Fibroblast of the aortic adventitia (primary cell): ENCODE results near the gene CD2AP. TPM values are rescaled to one million over a fixed set of nuclear protein-coding genes. Genes with fewer than 3 reads are reported as not detected.
"Not testable (repeated sequence)": the region's sequence is repeated elsewhere in the genome, so short reads cannot be mapped to it uniquely, and the experiment has no call there.

Experiments
- DNase-seq: peaks from one replicate; pipeline ENCODE4 v3.0.0-alpha.2; 2010; ENCODE audit warnings: low read depth
- H3K4me3 ChIP-seq: 2 replicates; pipeline ENCODE4 v1.5.1; 2011; ENCODE audit warnings: low read depth, mild to moderate bottlenecking, control low read depth, low read length, moderate library complexity
- CTCF ChIP-seq: IDR thresholded peaks from 2 replicates; pipeline ENCODE4 v1.5.1; 2011; ENCODE audit warnings: mild to moderate bottlenecking, low read length, control low read depth, inconsistent platforms; ENCODE audit not compliant: insufficient read depth
- total RNA-seq: library from RNA; depleted of rRNA; stranded (reverse); fragments of >200 nt; gene quantifications from 2 replicates; pipeline ENCODE4 v1.2.3, GENCODE V29; 2012; ENCODE audit warnings: low replicate concordance

Gene CD2AP
- total RNA-seq, 1 donor, result 33.3 TPM

- TF ChIP-seq CTCF, result no peak
- no peak for DNase-seq
- no peak overlapping the region for H3K4me3 ChIP-seq
Observed at GRCh38 chr6:47634210-47635047, 156.8 kb downstream of the CD2AP start.

DNA sequence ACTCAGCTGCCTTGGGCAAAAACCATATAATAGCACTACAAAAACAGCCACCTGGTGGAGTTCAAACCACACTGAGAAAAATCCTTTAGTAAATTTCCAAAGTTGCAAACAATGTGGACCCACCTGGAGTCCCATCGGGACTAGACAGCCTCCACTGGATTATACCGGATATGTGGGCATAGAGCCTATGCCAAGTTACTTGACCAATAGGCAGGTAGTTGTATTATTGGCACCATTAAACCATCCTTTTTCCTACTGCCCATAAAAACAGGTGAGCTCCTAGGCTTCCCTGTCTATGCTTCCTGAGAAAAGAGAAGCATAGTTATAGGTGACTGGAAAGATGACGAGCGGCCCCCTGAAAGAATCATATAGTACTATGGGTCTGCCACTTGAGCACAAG lies 169.1 kb downstream of the CD2AP start:
- no peak for TF ChIP-seq CTCF
- no peak for DNase-seq
- H3K4me3 ChIP-seq, result no peak overlapping the region

GRCh38 chr6:47647188-47647587 lies 169.6 kb downstream of the CD2AP start:
- DNase-seq, result no peak
- TF ChIP-seq CTCF, result no peak
- H3K4me3 ChIP-seq, result no peak overlapping the region

DNA sequence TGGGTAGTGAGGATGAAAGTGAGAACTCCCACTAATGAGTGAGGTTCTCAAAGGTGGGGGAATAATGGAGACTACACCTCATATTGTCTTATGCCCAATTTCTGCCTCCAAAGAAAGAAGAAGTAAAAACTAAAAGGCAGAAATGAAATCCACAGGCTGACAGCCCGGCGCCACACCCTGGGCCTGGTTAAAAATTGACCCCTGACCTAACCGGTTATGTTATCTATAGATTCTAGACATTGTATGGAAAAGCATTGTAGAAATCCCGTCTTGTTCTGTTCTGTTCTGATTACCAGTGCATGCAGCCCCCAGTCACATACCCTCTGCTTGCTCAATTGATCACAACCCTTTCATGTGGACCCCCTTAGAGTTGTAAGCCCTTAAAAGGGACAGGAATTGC lies 170.0 kb downstream of the CD2AP start:
- DNase-seq, H3K4me3 ChIP-seq: not testable (repeated sequence)

GRCh38 chr6:47648031-47648430 lies 170.4 kb downstream of the CD2AP start:
- TF ChIP-seq CTCF, result no peak
- DNase-seq, result no peak
- no peak overlapping the region for H3K4me3 ChIP-seq

DNA sequence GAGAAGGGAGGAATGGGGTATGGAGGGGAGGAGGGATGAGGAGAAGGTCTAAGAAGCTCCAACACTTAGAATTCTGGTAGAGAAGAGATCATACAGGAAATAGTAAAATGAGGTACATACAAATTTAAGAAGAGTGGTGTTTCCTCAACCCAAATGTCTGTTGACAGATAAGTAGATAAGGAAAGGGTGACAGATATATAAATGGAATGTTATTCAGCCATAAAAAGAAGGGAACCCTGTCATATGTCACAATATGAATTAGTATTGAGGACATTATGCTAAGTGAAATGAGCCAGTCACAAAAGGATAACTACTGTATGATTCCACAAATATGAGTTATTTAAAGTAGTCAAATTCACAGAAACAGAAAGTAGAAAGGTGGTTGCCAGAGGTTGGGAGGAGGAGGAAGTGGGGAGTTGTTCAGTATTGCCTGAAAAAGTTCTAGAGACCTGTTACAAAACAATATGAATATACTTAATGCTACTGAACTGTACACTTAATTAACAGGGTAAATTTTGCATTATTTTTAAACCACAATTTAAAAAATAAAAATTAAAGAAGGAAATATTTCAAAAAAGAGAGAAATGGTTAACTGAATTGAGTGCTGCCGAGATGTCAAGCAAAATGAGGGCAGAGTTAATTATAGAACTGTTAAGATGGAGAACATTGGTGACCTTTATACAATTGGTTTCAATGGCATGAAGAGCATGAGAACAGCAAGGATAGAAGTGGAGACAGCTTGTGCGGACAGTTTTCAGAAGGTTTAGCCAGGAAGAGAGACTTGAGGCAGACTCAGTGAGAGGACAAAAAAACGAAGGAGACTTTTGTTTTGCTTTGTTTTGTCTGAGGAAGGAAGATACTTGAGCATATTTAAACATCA lies 173.2 kb downstream of the CD2AP start:
- DNase-seq, result no peak
- TF ChIP-seq CTCF, result no peak
- no peak overlapping the region for H3K4me3 ChIP-seq

DNA sequence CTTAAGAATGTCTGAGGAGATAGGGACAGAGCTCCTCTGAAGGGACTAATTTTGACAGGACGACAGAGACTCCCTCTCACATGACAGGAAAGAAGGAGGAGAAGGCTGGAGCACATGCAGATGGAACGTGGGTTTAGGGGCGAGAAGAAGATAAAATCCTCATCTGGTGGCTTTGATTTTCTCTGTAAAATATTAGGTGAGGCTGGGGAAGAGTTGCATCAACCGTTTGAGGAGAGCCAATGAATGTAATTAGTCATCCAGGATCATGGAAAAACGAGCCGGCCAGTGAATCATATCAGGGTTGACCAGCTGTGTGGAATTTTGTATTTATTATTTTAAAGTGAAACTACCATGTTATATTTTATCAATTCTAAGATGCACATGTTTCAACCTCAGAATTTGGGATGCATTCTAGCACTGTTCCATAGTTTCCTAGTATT lies 173.9 kb downstream of the CD2AP start:
- DNase-seq, result peak; percentile 80
- H3K4me3 ChIP-seq, result no peak overlapping the region
- no peak for TF ChIP-seq CTCF
